ENCODE measurements around the gene MAP4K4. TPM values are rescaled to one million over a fixed set of nuclear protein-coding genes. Genes with fewer than 3 reads are reported as not detected.

MAP4K4 gene
- total and polyA plus RNA-seq, 2 of the 13 experiments (the other 11 are each of a cell fraction or from before 2014, with no cell fraction given): 105 to 264 TPM

GRCh38 chr2:101771227-101771902 lies 73.9 kb downstream of the MAP4K4 start (continued):
- TF ChIP-seq, protein P1, sequence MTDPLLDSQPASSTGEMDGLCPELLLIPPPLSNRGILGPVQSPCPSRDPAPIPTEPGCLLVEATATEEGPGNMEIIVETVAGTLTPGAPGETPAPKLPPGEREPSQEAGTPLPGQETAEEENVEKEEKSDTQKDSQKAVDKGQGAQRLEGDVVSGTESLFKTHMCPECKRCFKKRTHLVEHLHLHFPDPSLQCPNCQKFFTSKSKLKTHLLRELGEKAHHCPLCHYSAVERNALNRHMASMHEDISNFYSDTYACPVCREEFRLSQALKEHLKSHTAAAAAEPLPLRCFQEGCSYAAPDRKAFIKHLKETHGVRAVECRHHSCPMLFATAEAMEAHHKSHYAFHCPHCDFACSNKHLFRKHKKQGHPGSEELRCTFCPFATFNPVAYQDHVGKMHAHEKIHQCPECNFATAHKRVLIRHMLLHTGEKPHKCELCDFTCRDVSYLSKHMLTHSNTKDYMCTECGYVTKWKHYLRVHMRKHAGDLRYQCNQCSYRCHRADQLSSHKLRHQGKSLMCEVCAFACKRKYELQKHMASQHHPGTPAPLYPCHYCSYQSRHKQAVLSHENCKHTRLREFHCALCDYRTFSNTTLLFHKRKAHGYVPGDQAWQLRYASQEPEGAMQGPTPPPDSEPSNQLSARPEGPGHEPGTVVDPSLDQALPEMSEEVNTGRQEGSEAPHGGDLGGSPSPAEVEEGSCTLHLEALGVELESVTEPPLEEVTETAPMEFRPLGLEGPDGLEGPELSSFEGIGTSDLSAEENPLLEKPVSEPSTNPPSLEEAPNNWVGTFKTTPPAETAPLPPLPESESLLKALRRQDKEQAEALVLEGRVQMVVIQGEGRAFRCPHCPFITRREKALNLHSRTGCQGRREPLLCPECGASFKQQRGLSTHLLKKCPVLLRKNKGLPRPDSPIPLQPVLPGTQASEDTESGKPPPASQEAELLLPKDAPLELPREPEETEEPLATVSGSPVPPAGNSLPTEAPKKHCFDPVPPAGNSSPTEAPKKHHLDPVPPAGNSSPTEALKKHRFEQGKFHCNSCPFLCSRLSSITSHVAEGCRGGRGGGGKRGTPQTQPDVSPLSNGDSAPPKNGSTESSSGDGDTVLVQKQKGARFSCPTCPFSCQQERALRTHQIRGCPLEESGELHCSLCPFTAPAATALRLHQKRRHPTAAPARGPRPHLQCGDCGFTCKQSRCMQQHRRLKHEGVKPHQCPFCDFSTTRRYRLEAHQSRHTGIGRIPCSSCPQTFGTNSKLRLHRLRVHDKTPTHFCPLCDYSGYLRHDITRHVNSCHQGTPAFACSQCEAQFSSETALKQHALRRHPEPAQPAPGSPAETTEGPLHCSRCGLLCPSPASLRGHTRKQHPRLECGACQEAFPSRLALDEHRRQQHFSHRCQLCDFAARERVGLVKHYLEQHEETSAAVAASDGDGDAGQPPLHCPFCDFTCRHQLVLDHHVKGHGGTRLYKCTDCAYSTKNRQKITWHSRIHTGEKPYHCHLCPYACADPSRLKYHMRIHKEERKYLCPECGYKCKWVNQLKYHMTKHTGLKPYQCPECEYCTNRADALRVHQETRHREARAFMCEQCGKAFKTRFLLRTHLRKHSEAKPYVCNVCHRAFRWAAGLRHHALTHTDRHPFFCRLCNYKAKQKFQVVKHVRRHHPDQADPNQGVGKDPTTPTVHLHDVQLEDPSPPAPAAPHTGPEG (CRISPR knock-in tag; IDR thresholded peaks at IDR 0.05): 0 out of 2 replicates have a peak, but pooled peaks have one; percentile 11
- TF ChIP-seq ZNF451 (CRISPR knock-in tag; IDR thresholded peaks at IDR 0.05) (no peak), SOX13 (IDR thresholded peaks at IDR 0.05) (no peak), SOX13 (CRISPR knock-in tag; conservative IDR thresholded peaks at IDR 0.05 in 1 of 2, IDR thresholded peaks at IDR 0.05 in 1 of 2) (peak in 1 of 2 experiments; percentile 70; a peak in 2 of 4 replicates), MAX (IDR thresholded peaks at IDR 0.05) (0 out of 2 replicates have a peak, but pooled peaks have one; percentile 1), ZNF572 (CRISPR knock-in tag; IDR thresholded peaks at IDR 0.05) (no peak), SP2 (CRISPR knock-in tag; IDR thresholded peaks at IDR 0.05) (no peak), ZFP37 (CRISPR knock-in tag; IDR thresholded peaks at IDR 0.05; ENCODE audit: borderline replicate concordance) (0 out of 2 replicates have a peak, but pooled peaks have one; percentile 16), ZNF589 (CRISPR knock-in tag; conservative IDR thresholded peaks at IDR 0.05) (no peak), ZSCAN5A (CRISPR knock-in tag; IDR thresholded peaks at IDR 0.05; ENCODE audit: borderline replicate concordance) (no peak), AHR (CRISPR knock-in tag; IDR thresholded peaks at IDR 0.05) (no peak), ZBTB7B (CRISPR knock-in tag; IDR thresholded peaks at IDR 0.05) (0 out of 2 replicates have a peak, but pooled peaks have one; percentile 9), ZBTB21 (CRISPR knock-in tag; IDR thresholded peaks at IDR 0.05) (no peak), TEAD3 (CRISPR knock-in tag; optimal IDR thresholded peaks at IDR 0.05; ENCODE audit: borderline replicate concordance) (peak; percentile 46), HMGXB4 (CRISPR knock-in tag; IDR thresholded peaks at IDR 0.05; ENCODE audit: borderline replicate concordance in 1 of 2, low read depth in 1 of 2) (0 out of 4 replicates have a peak, but pooled peaks of 1 of the 2 experiments have one; percentile 19), BCLAF1 (IDR thresholded peaks at IDR 0.05) (no peak)
